Prostate gland (tissue), 2 donors: ENCODE measurements around the gene TEKT3. TPM values are rescaled to one million over a fixed set of nuclear protein-coding genes. Genes with fewer than 3 reads are reported as not detected.

Experiments used
- DNase-seq: peaks from one replicate; pipeline ENCODE4 v3.0.0-alpha.2; 2019; ENCODE audit warnings: low spot score
- H3K27ac ChIP-seq, 2 donors: fragments of 200-600 bp; sonication (generic); 2 replicates each; pipeline ENCODE4 v1.5.1; 2017 to 2019
- H3K27me3 ChIP-seq: fragments of 200-600 bp; sonication (generic); replicated peaks from 2 replicates; pipeline ENCODE4 v1.5.1; 2019; ENCODE audit not compliant: insufficient read depth
- H3K36me3 ChIP-seq, 2 donors: fragments of 200-600 bp; sonication (generic); 1 replicate in 1 of 2; 2 replicates in 1 of 2; pipeline versions ENCODE4 v1.5.1 to v1.8.1; 2017 to 2019
- H3K4me1 ChIP-seq: fragments of 200-600 bp; sonication (generic); replicated peaks from 2 replicates; pipeline ENCODE4 v1.5.1; 2019
- H3K4me3 ChIP-seq, 2 donors: fragments of 200-600 bp; sonication (generic); 2 replicates each; pipeline ENCODE4 v1.5.1; 2017 to 2019
- H3K9me3 ChIP-seq: fragments of 200-600 bp; sonication (generic); 2 replicates; pipeline ENCODE4 v1.5.1; 2017
- CTCF ChIP-seq, 4 experiments: fragments of 200-600 bp in 2 of 4; fragments of 450-650 bp in 2 of 4; sonication (generic) in 2 of 4; IDR thresholded peaks; 1 replicate in 3 of 4; 2 replicates in 1 of 4; pipeline ENCODE4 v1.5.1; 2016 to 2019; ENCODE audit warnings: antibody characterized with exemption in 4 of 4, mild to moderate bottlenecking in 2 of 4, moderate library complexity in 2 of 4
- POLR2A ChIP-seq: fragments of 450-650 bp; IDR thresholded peaks from one replicate; pipeline ENCODE4 v1.6.1; 2016; ENCODE audit warnings: antibody characterized with exemption, mild to moderate bottlenecking
- POLR2AphosphoS5 ChIP-seq: sonication (generic); formaldehyde crosslinking; IDR thresholded peaks from one replicate; pipeline ENCODE4 v1.6.1; 2017; ENCODE audit warnings: antibody characterized with exemption
- WGBS: methylation state at CpG from one replicate; pipeline ENCODE4 v1.1.5; 2018; 5-methylcytosine and 5-hydroxymethylcytosine counted together
- intact Hi-C: fragments of 100-400 bp; cut with DNase I; formaldehyde crosslinking; loops from one replicate; pipeline ENCODE4 v1.14.2; 2022
- total RNA-seq, 2 donors: library from RNA; depleted of rRNA; stranded (reverse); fragments of >200 nt; gene quantifications; one replicate each; pipeline ENCODE4 v1.1.0, GENCODE V29; 2016

Gene TEKT3
- total RNA-seq, 2 donors from 2014 or later, result 3.2 TPM; not detected in 1

DNA sequence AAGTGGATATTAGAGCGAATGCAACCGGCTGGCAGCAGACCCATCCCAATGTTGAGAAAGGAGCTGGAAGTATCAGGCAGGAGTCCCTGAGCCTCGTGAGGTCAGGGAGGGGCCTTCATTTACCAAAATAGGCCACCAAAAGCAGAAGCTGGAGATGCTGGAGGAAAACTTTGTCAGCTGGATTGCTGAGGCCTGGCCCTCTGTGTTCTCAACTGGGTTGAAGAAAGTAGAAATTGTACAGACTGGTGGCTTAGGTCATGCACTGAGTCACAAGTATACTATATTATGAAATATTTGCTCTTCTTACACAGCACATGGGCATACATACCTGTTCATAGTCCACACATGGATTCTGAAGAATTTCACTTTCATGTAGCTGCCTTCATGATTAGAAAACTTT is 23.2 kb upstream of the TEKT3 start:
- TF ChIP-seq POLR2A (no peak), CTCF (IDR thresholded peaks at IDR 0.05) (no peak), POLR2AphosphoS5 (no peak)
- Histone ChIP-seq H3K36me3 (no peaks in the 10 kb centered on the region), H3K27me3 (peaks cover 2% of the 10 kb centered on the region), H3K9me3 (no peaks in the 10 kb centered on the region), H3K4me1 (no peaks in the 10 kb centered on the region), H3K27ac (no peak overlapping the region), H3K4me3 (no peak overlapping the region)
- no peak for DNase-seq
- WGBS, result 92% methylated on average over 3 of the region's 3 CpGs
- intact Hi-C loops, result no loop called here

DNA sequence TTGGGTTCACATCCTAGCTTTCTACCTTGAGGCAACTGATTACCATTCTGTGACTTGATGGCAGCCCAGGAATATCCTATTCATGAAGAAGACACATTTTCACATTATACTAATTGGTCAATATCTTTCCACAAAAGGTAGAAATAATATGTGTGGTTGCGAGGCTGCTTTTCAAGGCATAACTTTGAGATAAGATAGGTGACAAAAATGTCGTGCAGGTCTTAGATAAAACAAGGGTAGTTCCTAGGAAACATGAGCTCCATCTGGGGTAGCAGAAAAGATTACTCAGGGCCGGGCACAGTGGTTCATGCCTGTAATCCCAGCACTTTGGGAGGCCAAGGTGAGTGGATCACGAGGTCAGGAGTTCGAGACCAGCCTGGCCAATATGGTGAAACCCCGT is 22.3 kb upstream of the TEKT3 start:
- Histone ChIP-seq H3K4me3 (no peak overlapping the region), H3K9me3 (no peaks in the 10 kb centered on the region), H3K27ac (no peak overlapping the region), H3K27me3 (no peaks in the 10 kb centered on the region), H3K36me3 (no peaks in the 10 kb centered on the region), H3K4me1 (no peaks in the 10 kb centered on the region)
- no peak for DNase-seq
- intact Hi-C loops, result no loop called here
- TF ChIP-seq CTCF (IDR thresholded peaks at IDR 0.05), result no peak
- 90% methylated on average over 6 of the region's 6 CpGs for WGBS

DNA sequence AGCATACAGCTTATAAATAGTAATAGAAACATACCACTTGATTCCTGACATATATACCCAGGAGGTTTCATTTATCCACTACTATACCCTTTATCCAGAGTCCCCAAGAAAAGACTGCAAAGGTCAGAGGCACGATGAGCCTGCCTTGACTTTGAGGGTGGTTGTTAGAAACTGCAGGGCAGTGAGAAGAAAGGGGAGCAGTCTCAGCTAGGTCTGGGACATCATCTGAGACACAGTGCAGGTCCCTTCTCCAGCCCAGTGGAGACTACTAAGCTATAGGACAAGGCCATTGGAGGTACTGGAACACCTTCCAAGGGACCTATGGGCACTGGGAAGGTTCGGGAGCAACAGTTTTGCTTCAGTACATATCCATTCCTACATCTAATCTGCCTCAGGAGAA is 20.2 kb upstream of the TEKT3 start:
- intact Hi-C loops, result no loop called here
- Histone ChIP-seq H3K9me3 (no peaks in the 10 kb centered on the region), H3K27me3 (no peaks in the 10 kb centered on the region), H3K4me3 (no peak overlapping the region), H3K27ac (no peak overlapping the region), H3K36me3 (no peaks in the 10 kb centered on the region), H3K4me1 (no peaks in the 10 kb centered on the region)
- DNase-seq, result no peak
- no peak for TF ChIP-seq POLR2AphosphoS5
- TF ChIP-seq CTCF (IDR thresholded peaks at IDR 0.05), result no peak
- no peak for TF ChIP-seq POLR2A
- 82% methylated on average over 2 of the region's 2 CpGs for WGBS

DNA sequence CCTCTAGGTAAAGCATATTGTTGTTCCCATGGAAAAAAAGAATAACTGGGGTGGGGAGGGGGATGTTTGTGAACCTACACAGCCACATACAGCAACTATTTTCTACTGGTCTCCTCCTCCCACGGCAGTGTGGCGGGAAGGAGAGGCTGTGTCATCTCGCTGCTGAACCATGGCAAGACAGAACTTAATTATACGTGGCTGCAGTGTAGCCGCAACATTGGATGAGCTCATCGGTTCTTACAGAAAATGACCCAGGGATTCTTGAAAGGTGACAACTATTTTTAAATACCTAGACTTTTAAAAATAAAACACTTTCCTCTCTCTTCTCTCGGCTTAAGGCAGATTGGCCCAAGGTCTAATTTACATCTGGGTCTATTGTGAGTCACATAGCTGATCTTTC is 19.8 kb upstream of the TEKT3 start:
- H3K4me1 ChIP-seq, result no peaks in the 10 kb centered on the region

More for the DNA sequence above, 19.8 kb upstream of the TEKT3 start:
- intact Hi-C loops, result no loop called here
- Histone ChIP-seq H3K4me3 (no peak overlapping the region), H3K9me3 (no peaks in the 10 kb centered on the region), H3K27ac (no peak overlapping the region), H3K36me3 (no peaks in the 10 kb centered on the region), H3K27me3 (no peaks in the 10 kb centered on the region)
- 68% methylated on average over 7 of the region's 7 CpGs for WGBS
- TF ChIP-seq POLR2AphosphoS5 (no peak), CTCF (IDR thresholded peaks at IDR 0.05) (no peak), POLR2A (no peak)
- DNase-seq, result no peak
